HG02642 (cell line): ENCODE measurements around the gene NKTR.

Experiments
- ATAC-seq: cut with Tn5 transposase; IDR thresholded peaks from one replicate; pipeline ENCODE4 v1.9.1; 2021; ENCODE audit warnings: mild to moderate bottlenecking; ENCODE audit not compliant: unreplicated experiment, poor library complexity

The NKTR gene

GRCh38 chr3:42647821-42648459 is 47.5 kb downstream of the NKTR start:
- no peak for ATAC-seq

- no peak for ATAC-seq
Measured at GRCh38 chr3:42649006-42649405, 48.5 kb downstream of the NKTR start.

- no peak for ATAC-seq
Measured at GRCh38 chr3:42649783-42650182, 49.3 kb downstream of the NKTR start.

- ATAC-seq = no peak
Measured at GRCh38 chr3:42651248-42652091, 51.0 kb downstream of the NKTR start.

DNA sequence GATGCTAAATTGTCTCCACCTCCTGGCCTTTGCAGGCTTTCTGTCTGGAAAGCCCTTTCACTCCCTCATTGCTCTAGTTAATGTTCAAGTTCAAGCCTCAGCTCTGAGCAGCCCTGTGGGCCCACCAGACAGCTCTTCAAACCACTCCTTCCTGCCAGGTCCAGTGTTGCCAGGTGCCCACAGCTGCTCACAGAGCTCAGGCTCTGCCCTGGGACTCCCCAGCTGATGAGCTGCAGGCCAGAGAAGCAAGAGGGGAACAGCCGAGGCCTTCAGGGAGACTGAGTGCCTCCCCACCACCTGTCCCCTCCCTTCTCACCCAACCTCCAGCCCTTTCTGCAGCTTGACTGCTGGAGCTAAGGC is 51.7 kb downstream of the NKTR start:
- ATAC-seq = peak; percentile 24

- ATAC-seq = peak; percentile 64
Measured at GRCh38 chr3:42652611-42653302, 52.3 kb downstream of the NKTR start.

GRCh38 chr3:42653303-42653559 is 52.7 kb downstream of the NKTR start:
- ATAC-seq = no peak

- no peak for ATAC-seq
Measured at GRCh38 chr3:42653560-42654330, 53.3 kb downstream of the NKTR start, which contains the start of gene ZBTB47. ZBTB47 (plus strand) TSS chr3:42653697; CDS start chr3:42658356, 4,659 bp downstream.

DNA sequence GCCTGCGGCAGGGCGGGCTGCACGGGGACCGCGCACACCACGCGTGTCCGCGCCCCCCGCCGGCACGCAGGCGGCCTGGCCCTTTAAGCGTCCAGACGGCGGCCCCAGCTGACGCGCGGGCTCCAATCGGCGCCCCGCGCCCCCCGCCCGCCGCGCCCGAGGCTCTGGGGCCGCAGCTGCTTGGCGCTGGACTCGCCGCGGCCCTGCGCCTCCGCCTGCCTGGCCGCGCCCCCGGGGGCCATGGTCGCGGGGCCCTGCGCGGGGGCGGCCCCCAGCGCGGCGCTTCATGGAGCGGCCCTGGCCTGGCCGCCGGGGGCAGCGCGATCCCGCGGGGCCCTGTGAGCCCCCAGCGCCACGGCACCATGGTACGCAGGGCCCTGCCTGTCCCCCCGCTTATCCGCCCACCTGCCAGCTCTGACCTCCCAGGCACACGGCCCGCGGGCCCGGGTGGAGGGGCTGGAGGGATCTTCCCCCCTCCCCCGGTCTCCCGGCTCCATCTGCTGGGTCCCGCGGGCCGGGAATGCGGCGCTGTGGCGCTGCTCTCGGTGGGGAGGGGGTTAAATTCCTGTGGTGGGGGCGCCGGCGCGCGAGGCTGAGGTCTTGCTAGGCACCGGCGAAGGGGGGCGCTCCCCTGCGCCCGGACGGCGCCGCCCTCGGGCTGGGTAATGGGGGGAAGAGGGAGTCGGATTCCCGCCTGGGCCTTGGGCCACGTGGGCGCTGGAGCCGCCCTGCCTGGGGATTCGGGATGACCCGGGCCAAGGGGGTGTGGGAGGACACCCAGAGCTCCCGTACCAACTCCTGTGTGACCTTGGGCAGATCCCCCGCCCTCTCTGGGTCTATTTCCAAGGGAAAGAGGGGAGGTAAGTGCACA is 54.1 kb downstream of the NKTR start:
- no peak for ATAC-seq

GRCh38 chr3:42655331-42655888 is 54.9 kb downstream of the NKTR start:
- no peak for ATAC-seq

DNA sequence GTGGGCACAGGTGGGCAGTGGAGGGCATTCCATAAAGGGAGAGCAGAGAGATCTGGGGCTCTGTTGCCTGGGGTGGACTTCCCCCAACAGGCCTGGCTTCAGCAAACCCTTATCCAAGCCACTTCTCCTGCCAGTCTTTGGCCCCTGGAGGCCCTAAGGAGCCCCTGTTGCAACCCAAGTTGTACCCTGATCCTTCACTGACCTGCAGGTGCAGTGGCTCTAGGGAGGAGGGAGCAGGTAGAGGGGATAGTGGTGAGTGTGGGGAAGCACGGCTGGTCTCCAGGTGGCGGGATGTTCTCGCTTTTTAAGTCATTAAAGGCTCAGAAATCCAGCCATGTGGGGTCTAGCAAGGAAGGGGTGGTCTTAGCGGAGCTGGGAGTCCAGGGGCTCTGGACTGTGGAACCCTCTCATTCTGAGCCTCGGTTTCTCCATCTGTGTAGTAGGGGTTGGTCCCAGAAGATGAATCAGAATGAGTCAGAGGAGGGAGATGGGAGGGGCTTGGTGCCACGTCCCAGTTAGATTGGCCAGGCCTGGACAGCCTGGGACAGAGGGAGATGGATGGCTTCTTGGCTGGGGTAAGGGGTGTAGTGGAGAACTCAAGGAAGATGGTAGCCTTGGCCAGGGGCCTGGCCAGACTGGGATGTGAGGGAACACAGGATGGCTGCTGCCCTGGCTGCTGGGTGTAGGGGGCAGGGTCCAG is 55.6 kb downstream of the NKTR start:
- no peak for ATAC-seq

DNA sequence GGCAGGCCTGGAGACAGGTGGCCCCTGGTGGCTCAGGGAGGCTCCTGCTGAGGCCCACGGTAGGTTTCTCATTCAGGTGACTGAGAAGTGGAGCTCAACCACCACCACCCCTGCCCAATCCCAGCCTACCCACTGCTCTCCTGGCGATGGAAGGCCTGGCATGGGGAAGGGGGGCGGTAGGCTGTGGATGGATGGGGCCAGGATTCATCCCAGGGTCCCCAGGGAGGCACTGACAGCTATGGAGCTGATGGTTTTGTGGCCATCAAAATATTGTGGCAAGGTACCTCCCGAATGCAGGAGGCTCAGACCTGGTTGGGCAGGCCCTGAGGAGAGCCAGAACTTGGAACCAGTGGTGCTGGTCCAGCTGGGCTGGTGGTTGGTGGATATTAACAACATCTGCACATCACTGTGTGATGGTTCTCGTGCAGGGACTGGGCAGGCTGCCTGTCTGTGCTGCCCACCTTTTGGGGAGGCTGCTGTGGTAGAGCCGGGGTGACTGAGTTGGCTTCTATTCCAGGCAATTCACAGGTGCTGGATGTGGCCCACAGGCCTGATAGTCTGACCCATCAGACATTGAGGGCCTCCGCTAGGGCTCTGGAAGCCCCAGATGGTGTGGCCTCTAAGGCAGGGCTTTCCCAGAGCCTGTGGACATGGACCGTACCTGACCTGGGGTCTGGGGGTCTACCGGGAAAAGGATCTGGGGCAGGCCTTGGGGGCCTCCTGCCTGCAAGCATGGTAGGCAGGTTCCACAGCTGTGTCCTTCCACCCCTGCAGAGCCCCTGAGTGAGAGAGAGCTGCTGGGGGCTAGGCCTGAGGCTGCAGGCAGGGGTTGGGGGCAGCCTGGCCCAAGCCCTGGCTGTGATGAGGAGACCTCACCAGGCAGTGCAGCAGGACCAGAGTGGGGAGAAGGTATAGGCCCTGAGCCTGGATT is 56.5 kb downstream of the NKTR start:
- no peak for ATAC-seq

GRCh38 chr3:42657675-42658074 is 57.2 kb downstream of the NKTR start:
- no peak for ATAC-seq

- no peak for ATAC-seq
Measured at GRCh38 chr3:42658091-42658770, 57.7 kb downstream of the NKTR start.

DNA sequence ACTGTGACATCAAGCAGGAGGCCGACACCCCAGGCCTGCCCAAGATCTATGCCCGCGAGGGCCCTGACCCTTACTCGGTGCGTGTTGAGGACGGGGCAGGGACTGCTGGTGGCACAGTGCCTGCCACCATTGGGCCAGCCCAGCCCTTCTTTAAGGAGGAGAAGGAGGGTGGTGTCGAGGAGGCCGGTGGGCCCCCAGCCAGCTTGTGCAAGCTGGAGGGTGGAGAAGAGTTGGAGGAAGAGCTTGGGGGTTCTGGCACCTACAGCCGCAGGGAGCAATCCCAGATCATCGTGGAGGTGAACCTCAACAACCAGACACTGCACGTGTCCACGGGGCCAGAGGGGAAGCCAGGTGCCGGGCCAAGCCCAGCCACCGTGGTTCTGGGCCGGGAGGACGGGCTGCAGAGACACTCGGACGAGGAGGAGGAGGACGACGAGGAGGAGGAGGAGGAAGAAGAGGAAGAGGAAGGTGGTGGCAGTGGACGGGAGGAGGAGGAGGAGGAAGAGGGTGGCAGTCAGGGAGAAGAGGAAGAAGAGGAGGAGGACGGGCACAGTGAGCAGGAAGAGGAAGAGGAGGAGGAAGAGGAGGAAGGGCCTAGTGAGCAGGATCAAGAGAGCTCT is 58.4 kb downstream of the NKTR start:
- ATAC-seq = no peak

DNA sequence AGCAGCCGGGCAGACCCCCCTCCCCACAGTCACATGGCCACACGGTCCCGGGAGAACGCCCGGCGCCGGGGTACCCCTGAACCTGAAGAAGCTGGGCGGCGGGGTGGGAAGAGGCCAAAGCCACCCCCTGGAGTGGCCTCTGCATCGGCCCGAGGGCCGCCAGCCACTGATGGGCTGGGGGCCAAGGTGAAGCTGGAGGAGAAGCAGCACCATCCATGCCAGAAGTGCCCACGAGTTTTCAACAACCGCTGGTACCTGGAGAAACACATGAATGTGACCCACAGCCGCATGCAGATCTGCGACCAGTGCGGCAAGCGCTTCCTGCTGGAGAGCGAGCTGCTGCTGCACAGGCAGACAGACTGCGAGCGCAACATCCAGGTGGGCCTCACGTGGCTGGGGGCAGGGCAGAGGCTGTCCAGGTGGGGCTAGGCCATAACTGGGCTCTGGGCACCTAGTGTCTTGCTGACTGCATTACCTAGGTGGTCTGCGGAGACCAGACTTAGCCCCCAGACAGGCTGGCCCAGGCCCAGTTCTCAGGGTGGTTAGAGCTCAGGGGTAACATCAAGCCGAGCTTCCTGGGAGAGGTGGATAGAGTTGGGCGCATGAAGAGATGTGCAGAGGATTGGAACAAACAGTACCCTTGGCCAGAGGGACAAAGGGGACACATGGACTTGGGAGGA is 59.1 kb downstream of the NKTR start:
- no peak for ATAC-seq
